Ovary (tissue), 9 donors: ENCODE measurements around the gene PPP1R13B. TPM values are rescaled to one million over a fixed set of nuclear protein-coding genes. Genes with fewer than 3 reads are reported as not detected.
"Not testable (repeated sequence)": the region's sequence is repeated elsewhere in the genome, so short reads cannot be mapped to it uniquely, and the experiment has no call there.

Source experiments
- DNase-seq, 5 donors: peaks; one replicate each; pipeline ENCODE4 v3.0.0-alpha.2; 2019 to 2020
- H3K27ac ChIP-seq, 2 donors: fragments of 200-600 bp; one replicate each; pipeline versions ENCODE4 v1.5.1 to v1.8.0; 2019 to 2022
- H3K27me3 ChIP-seq: fragments of 200-600 bp; one replicate; pipeline ENCODE4 v1.8.0; 2022
- H3K36me3 ChIP-seq: fragments of 200-600 bp; sonication (generic); one replicate; pipeline ENCODE4 v1.5.1; 2019
- H3K4me1 ChIP-seq: one replicate; pipeline ENCODE4 v1.8.1; 2013; ENCODE audit warnings: mild to moderate bottlenecking, moderate library complexity; ENCODE audit not compliant: insufficient read depth
- H3K4me3 ChIP-seq: fragments of 200-600 bp; sonication (generic); one replicate; pipeline ENCODE4 v1.5.1; 2017
- H3K9me3 ChIP-seq, 2 donors: fragments of 200-600 bp in 1 of 2; sonication (generic) in 1 of 2; one replicate each; pipeline versions ENCODE4 v1.5.1 to v1.8.1; 2013 to 2019; ENCODE audit warnings: mild to moderate bottlenecking in 1 of 2, moderate library complexity in 1 of 2
- CTCF ChIP-seq, 3 donors: fragments of 450-650 bp in 2 of 3; fragments of 200-600 bp in 1 of 3; IDR thresholded peaks; one replicate each; pipeline versions ENCODE4 v1.5.1 to v1.8.0; 2016 to 2022; ENCODE audit warnings: antibody characterized with exemption in 3 of 3, mild to moderate bottlenecking in 1 of 3
- EP300 ChIP-seq: sonication (generic); formaldehyde crosslinking; IDR thresholded peaks from one replicate; pipeline ENCODE4 v1.6.1; 2017; ENCODE audit warnings: antibody characterized with exemption
- POLR2A ChIP-seq: fragments of 450-650 bp; IDR thresholded peaks from one replicate; pipeline ENCODE4 v1.6.1; 2017; ENCODE audit warnings: antibody characterized with exemption, mild to moderate bottlenecking, moderate library complexity
- WGBS, 3 donors: extraction: QIAGEN DNeasy Blood & Tissue Kit in 1 of 3; methylation state at CpG; one replicate each; pipeline versions ENCODE4 v1.1.5 to v1.1.7; 2013 to 2017; 5-methylcytosine and 5-hydroxymethylcytosine counted together
- intact Hi-C, 4 donors: fragments of 100-400 bp; cut with DNase I; formaldehyde crosslinking; loops; one replicate each; pipeline versions ENCODE4 v1.11.0 to v1.15.1; 2022 to 2023
- polyA plus RNA-seq, 2 donors: library from polyadenylated mRNA; stranded (reverse); fragments of 200-250 nt in 1 of 2; fragments of 350-450 nt in 1 of 2; fragmentation: Illumina TruSeq in 1 of 2; extraction: RNeasy Lipid Tissue Mini Kit (QIAGEN cat#74804) in 1 of 2; gene quantifications; one replicate each; pipeline ENCODE4 v1.2.3, GENCODE V29; 2013 to 2014
- total RNA-seq, 7 donors: library from RNA; depleted of rRNA in 2 of 7; stranded (reverse); fragments of >200 nt in 2 of 7; fragmentation: NEBNext Ultra II Directional in 3 of 7; extraction: Animal tissue kit (Norgen Biotek cat#: 25700) in 3 of 7; gene quantifications; one replicate each; pipeline versions ENCODE4 v1.1.0 to v1.2.4, GENCODE V29; 2016 to 2023
- donor health status: DM: no; HTN: no; CAD: no; lungs with moderate emphysema.
- donor health status: DM: no; HTN: no; CAD: no.
- donor health status: Bipolar disorder and iron deficiency.
- donor health status: DM: yes; HTN: yes; CAD: no.
- donor health status: DM: no; HTN: no; CAD: no.
- donor health status: DM: yes; HTN: yes; CAD: no.

The PPP1R13B gene
- total and polyA plus RNA-seq, 9 donors = 15.0 to 64.8 (median 35.3) TPM

GRCh38 chr14:103788086-103788485 lies 59.3 kb downstream of the PPP1R13B start:
- Histone ChIP-seq H3K36me3 (no peaks in the 10 kb centered on the region), H3K4me1 (no peaks in the 10 kb centered on the region), H3K27me3 (no peaks in the 10 kb centered on the region), H3K4me3 (no peak overlapping the region), H3K27ac (no peak overlapping the region), H3K9me3 (no peaks in the 10 kb centered on the region)
- DNase-seq = no peak
- TF ChIP-seq POLR2A (no peak), CTCF (IDR thresholded peaks at IDR 0.05) (no peak), EP300 (no peak)
- 79 to 83% (median 82%) methylated on average over 1 of the region's 1 CpG for WGBS, 3 donors
- intact Hi-C loops = no loop called here

DNA sequence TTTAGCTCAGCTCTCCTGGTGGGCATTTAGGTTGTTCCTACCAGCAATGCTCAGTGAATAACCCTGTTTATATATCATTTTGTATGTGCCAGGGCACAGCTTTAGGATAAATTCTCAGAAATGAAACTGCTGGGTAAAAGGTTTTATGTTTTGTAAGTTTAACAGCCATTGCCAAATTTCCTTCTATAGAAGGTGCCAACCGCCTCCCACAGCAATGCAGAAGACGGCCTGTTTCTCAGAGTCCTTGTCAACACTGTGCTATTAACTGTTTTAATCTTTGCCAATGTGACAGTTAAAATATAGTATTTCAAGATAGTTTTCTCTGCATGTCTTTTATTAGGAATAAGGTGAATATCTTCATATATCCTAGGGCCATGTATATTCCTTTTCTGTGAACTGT lies 65.0 kb downstream of the PPP1R13B start:
- DNase-seq = no peak
- TF ChIP-seq EP300 = no peak
- no peak for TF ChIP-seq CTCF (IDR thresholded peaks at IDR 0.05)
- no peak for TF ChIP-seq POLR2A
- WGBS, 3 donors = 46 to 91% (median 76%) methylated on average over 2 of the region's 2 CpGs
- Histone ChIP-seq H3K27me3 (no peaks in the 10 kb centered on the region), H3K9me3 (no peaks in the 10 kb centered on the region), H3K4me3 (no peak overlapping the region), H3K36me3 (no peaks in the 10 kb centered on the region), H3K4me1 (no peaks in the 10 kb centered on the region), H3K27ac (no peak overlapping the region)
- intact Hi-C loops = no loop called here

GRCh38 chr14:103776319-103776718 lies 71.1 kb downstream of the PPP1R13B start:
- H3K27me3 ChIP-seq, H3K36me3 ChIP-seq, DNase-seq, H3K9me3 ChIP-seq, intact Hi-C loops, H3K4me3 ChIP-seq, H3K27ac ChIP-seq, H3K4me1 ChIP-seq: not testable (repeated sequence)
- WGBS, 3 donors = 95 to 97% (median 96%) methylated on average over 6 of the region's 6 CpGs

- 86 to 90% (median 89%) methylated on average over 7 of the region's 7 CpGs for WGBS, 3 donors
- Histone ChIP-seq H3K4me1 (no peaks in the 10 kb centered on the region), H3K27me3 (no peaks in the 10 kb centered on the region), H3K4me3 (no peak overlapping the region), H3K27ac (no peak overlapping the region), H3K36me3 (no peaks in the 10 kb centered on the region), H3K9me3 (no peaks in the 10 kb centered on the region)
- DNase-seq = no peak
- intact Hi-C loops = no loop called here
- TF ChIP-seq EP300 = no peak
- TF ChIP-seq CTCF (IDR thresholded peaks at IDR 0.05) = no peak
- no peak for TF ChIP-seq POLR2A
Observed at GRCh38 chr14:103775506-103775905, 71.9 kb downstream of the PPP1R13B start.

- intact Hi-C loops = no loop called here
- H3K27ac ChIP-seq = no peak overlapping the region
- H3K9me3 ChIP-seq = no peaks in the 10 kb centered on the region
Observed at GRCh38 chr14:103773521-103773920, 73.9 kb downstream of the PPP1R13B start.

More at GRCh38 chr14:103773521-103773920, 73.9 kb downstream of the PPP1R13B start:
- no peak for DNase-seq
- H3K27me3 ChIP-seq = no peaks in the 10 kb centered on the region
- no peaks in the 10 kb centered on the region for H3K36me3 ChIP-seq
- no peak overlapping the region for H3K4me3 ChIP-seq
- 33 to 48% (median 38%) methylated on average over 2 of the region's 2 CpGs for WGBS, 3 donors
- no peaks in the 10 kb centered on the region for H3K4me1 ChIP-seq
- TF ChIP-seq EP300 (no peak), POLR2A (no peak), CTCF (IDR thresholded peaks at IDR 0.05) (no peak)
